Lower leg skin (tissue), 4 donors: ENCODE measurements around the gene SMPX. TPM values are rescaled to one million over a fixed set of nuclear protein-coding genes. Genes with fewer than 3 reads are reported as not detected.

ENCODE experiments used
- DNase-seq, 2 donors: peaks; one replicate each; pipeline ENCODE4 v3.0.0-alpha.2; 2019; ENCODE audit warnings: low spot score in 2 of 2
- H3K4me3 ChIP-seq: fragments of 200-600 bp; sonication (generic); 2 replicates; pipeline ENCODE4 v1.5.1; 2017; ENCODE audit warnings: mild to moderate bottlenecking, low read depth; ENCODE audit not compliant: poor library complexity, severe bottlenecking
- POLR2A ChIP-seq, 2 donors: fragments of 450-650 bp; IDR thresholded peaks; one replicate each; pipeline ENCODE4 v1.6.1; 2016 to 2017; ENCODE audit warnings: antibody characterized with exemption in 2 of 2, mild to moderate bottlenecking in 1 of 2, moderate library complexity in 1 of 2
- WGBS, 2 donors: methylation state at CpG; one replicate each; pipeline ENCODE4 v1.1.5; 2018; 5-methylcytosine and 5-hydroxymethylcytosine counted together
- intact Hi-C: fragments of 100-400 bp; cut with DNase I; formaldehyde crosslinking; loops from one replicate; pipeline ENCODE4 v1.15.0; 2023; ENCODE audit warnings: low total_unique reads
- total RNA-seq, 4 donors: library from RNA; depleted of rRNA; stranded (reverse); fragments of >200 nt; gene quantifications; one replicate each; pipeline ENCODE4 v1.1.0, GENCODE V29; 2016
- TF ChIP-seq, protein P1 (sequence below), 3 donors: fragments of 450-650 bp; IDR thresholded peaks; one replicate each; pipeline ENCODE4 v1.5.1; 2016; ENCODE audit warnings: antibody characterized with exemption in 3 of 3, mild to moderate bottlenecking in 3 of 3, moderate library complexity in 2 of 3

Gene SMPX
- total RNA-seq, 4 donors from 2014 or later = not detected

DNA sequence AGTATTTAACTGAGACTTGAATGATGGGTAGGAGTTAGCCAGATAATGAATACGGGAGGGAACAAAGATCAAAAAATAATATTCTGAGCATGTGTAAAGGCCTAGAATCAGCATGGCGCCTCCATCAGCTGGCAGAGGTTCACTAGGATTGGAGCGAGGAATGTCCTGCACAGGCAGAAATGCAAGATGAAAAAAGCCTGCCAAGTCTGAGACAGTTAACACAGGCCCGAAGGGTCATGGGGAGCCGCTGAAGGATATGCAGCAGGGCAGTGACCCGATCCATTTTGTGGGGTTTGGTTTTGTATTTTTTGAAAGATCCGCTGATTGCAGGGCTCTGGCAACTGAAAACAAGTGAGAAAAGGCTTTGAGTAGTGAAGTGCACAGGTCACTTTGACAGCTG, 40.1 kb downstream of the SMPX start:
- no peak overlapping the region for H3K4me3 ChIP-seq
- intact Hi-C loops = no loop called here
- DNase-seq = no peak
- no peak for TF ChIP-seq POLR2A (IDR thresholded peaks at IDR 0.05)
- TF ChIP-seq, protein P1, sequence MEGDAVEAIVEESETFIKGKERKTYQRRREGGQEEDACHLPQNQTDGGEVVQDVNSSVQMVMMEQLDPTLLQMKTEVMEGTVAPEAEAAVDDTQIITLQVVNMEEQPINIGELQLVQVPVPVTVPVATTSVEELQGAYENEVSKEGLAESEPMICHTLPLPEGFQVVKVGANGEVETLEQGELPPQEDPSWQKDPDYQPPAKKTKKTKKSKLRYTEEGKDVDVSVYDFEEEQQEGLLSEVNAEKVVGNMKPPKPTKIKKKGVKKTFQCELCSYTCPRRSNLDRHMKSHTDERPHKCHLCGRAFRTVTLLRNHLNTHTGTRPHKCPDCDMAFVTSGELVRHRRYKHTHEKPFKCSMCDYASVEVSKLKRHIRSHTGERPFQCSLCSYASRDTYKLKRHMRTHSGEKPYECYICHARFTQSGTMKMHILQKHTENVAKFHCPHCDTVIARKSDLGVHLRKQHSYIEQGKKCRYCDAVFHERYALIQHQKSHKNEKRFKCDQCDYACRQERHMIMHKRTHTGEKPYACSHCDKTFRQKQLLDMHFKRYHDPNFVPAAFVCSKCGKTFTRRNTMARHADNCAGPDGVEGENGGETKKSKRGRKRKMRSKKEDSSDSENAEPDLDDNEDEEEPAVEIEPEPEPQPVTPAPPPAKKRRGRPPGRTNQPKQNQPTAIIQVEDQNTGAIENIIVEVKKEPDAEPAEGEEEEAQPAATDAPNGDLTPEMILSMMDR (IDR thresholded peaks at IDR 0.05) = no peak
- 88 to 98% methylated on average over 6 to 7 of the region's 7 CpGs for WGBS, 2 donors

DNA sequence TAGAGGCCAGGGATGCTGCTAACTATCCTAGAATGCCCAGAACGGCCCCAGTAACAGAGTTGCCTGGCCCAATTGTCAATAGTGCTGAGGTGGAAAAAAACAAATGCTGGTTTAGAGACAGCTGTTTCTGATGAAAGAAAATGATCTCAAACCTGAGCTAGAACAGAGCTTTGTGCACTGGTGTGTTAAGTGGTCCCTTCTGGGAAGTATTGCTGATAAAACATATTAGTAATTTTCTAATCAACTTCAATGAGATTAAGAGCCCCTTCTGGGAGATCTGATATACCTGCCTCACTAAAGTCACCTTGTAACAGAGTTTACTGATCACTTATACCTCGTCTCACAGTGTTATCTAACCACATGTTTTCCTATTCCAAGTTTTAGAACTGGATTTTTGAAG, 42.1 kb downstream of the SMPX start:
- no peak for TF ChIP-seq POLR2A (IDR thresholded peaks at IDR 0.05)
- TF ChIP-seq, protein P1 (IDR thresholded peaks at IDR 0.05) = no peak
- WGBS, 2 donors = 46 to 47% methylated on average over 1 to 2 of the region's 2 CpGs
- H3K4me3 ChIP-seq = no peak overlapping the region
- intact Hi-C loops = no loop called here
- no peak for DNase-seq

GRCh38 chrX:21715337-21715736, 42.6 kb downstream of the SMPX start:
- DNase-seq = no peak
- intact Hi-C loops = no loop called here
- H3K4me3 ChIP-seq = no peak overlapping the region
- TF ChIP-seq POLR2A (IDR thresholded peaks at IDR 0.05) = no peak
- TF ChIP-seq, protein P1 (IDR thresholded peaks at IDR 0.05) = no peak
- WGBS, 2 donors = 43 to 52% methylated on average over 2 of the region's 2 CpGs

- no peak for DNase-seq
- no peak for TF ChIP-seq POLR2A (IDR thresholded peaks at IDR 0.05)
- TF ChIP-seq, protein P1 (IDR thresholded peaks at IDR 0.05) = no peak
- intact Hi-C loops = no loop called here
- 51 to 56% methylated on average over 2 of the region's 2 CpGs for WGBS, 2 donors
- no peak overlapping the region for H3K4me3 ChIP-seq
Measured at GRCh38 chrX:21711848-21712197, 46.1 kb downstream of the SMPX start.

DNA sequence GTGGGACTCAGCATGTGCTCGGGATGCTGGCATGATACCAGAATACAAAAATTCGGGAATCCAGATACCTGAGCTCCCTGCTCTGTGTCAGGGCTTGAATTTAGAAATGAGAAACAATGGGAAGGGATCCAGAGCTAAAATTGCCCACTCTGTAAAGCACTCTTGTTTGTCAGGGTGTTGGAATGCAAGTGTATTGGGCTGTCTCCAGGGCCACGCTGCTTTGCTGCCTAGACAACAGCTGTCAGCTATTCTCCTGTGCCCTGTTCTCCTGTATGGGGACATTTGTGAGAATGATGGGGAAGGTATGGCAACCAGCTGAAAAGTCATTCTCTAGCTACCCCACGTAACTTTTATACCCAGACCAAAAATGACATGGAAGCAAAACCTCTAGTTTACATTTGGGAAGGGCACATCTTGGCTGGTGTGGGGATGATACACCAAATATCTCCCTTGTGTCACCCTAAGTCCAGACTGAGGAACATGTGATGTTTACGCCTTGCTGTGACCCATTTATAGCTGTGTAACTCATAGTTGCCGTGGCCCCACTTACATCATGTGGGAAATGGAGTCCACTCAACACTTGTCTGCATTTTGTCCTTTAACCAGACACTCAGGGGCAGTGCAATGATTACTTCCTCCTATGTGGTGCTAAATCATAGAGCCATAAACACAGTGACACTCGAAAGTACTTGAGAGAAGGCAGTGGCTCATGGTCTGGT, 46.6 kb downstream of the SMPX start:
- 72 to 79% methylated on average over 7 of the region's 7 CpGs for WGBS, 2 donors
- intact Hi-C loops = no loop called here
- TF ChIP-seq POLR2A (IDR thresholded peaks at IDR 0.05) = no peak
- TF ChIP-seq, protein P1 (IDR thresholded peaks at IDR 0.05) = no peak
- no peak overlapping the region for H3K4me3 ChIP-seq
- DNase-seq = no peak

- intact Hi-C loops = no loop called here
- DNase-seq = no peak
- TF ChIP-seq, protein P1 (IDR thresholded peaks at IDR 0.05) = no peak
- TF ChIP-seq POLR2A (IDR thresholded peaks at IDR 0.05) = no peak
- H3K4me3 ChIP-seq = no peak overlapping the region
Measured at GRCh38 chrX:21708116-21708515, 49.8 kb downstream of the SMPX start.
